Endothelial cell (in vitro differentiated cells): ENCODE measurements around the gene GPR153. TPM values are rescaled to one million over a fixed set of nuclear protein-coding genes. Genes with fewer than 3 reads are reported as not detected.

ENCODE experiments used
- DNase-seq: peaks from one replicate; pipeline ENCODE4 v3.0.0; 2021; ENCODE audit warnings: low spot score
- H3K27ac Mint-ChIP-seq: one replicate; pipeline ENCODE4 v1.8.0; 2021; ENCODE audit warnings: mixed read lengths, inconsistent platforms; ENCODE audit not compliant: unreplicated experiment
- H3K27me3 Mint-ChIP-seq: one replicate; pipeline ENCODE4 v1.8.0; 2021; ENCODE audit warnings: mild to moderate bottlenecking, moderate library complexity, mixed read lengths, inconsistent platforms; ENCODE audit not compliant: unreplicated experiment
- H3K36me3 Mint-ChIP-seq: one replicate; pipeline ENCODE4 v1.8.0; 2021; ENCODE audit warnings: mild to moderate bottlenecking, low read depth, mixed read lengths, inconsistent platforms; ENCODE audit not compliant: unreplicated experiment
- H3K4me1 Mint-ChIP-seq: one replicate; pipeline ENCODE4 v1.8.0; 2021; ENCODE audit warnings: mild to moderate bottlenecking, mixed read lengths, inconsistent platforms; ENCODE audit not compliant: unreplicated experiment
- H3K4me3 Mint-ChIP-seq: one replicate; pipeline ENCODE4 v1.8.0; 2021; ENCODE audit warnings: mild to moderate bottlenecking, mixed read lengths, inconsistent platforms; ENCODE audit not compliant: unreplicated experiment
- H3K9me3 Mint-ChIP-seq: one replicate; pipeline ENCODE4 v1.8.0; 2021; ENCODE audit warnings: mixed read lengths, inconsistent platforms; ENCODE audit not compliant: unreplicated experiment
- total RNA-seq: library from RNA; stranded (reverse); fragmentation: NEBNext Ultra II Directional; extraction: Animal tissue kit (Norgen Biotek cat#: 25700); gene quantifications from one replicate; pipeline ENCODE4 v1.2.1, GENCODE V29; 2021; ENCODE audit not compliant: unreplicated experiment
- TF ChIP-seq, protein P1 (sequence below): fragments of 200-600 bp; sonication (generic); IDR thresholded peaks from one replicate; pipeline ENCODE4 v1.5.0; 2021; ENCODE audit warnings: antibody characterized with exemption; ENCODE audit not compliant: unreplicated experiment

Gene GPR153
- total RNA-seq, 1 donor from 2014 or later: 3.0 TPM

DNA sequence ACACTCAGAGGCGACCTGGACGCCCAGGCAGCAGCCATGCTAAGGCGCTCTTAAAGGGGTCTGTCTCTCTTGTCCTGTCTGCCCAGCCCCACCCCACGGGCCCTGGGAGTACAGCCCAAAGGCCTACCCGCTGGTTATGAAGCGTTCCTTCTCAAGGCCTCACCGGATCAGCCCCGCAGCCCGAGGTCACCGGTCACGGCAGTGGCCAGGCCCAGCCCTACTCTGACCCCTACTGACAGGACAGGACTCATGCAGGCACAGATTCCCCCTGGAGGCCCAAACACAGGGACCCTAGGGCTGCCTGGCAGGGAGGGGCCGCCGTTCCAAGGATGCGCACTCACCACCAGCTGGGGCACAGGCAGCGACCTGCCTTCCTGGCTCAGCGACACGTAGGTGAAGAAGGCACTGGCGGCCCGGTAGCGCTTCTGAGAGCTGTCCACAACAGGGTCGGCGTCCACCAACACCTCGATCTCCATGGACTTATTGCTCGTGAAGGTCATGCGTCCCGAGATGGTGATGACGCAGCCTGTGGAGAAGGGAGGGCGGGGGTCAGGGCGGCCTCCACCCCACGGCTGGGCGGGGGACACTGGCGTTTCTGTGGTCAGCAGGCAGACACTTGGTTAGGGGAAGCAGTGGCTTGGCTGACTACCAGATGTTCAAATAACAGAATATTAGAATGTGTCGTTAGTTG, 20.0 kb upstream of the GPR153 start:
- Mint-ChIP-seq H3K36me3 (peaks cover 8% of the 10 kb centered on the region), H3K27ac (no peak overlapping the region), H3K9me3 (no peaks in the 10 kb centered on the region), H3K4me3 (no peak overlapping the region), H3K4me1 (no peaks in the 10 kb centered on the region), H3K27me3 (peaks cover 6% of the 10 kb centered on the region)
- DNase-seq: peak; percentile 51
- TF ChIP-seq, protein P1, sequence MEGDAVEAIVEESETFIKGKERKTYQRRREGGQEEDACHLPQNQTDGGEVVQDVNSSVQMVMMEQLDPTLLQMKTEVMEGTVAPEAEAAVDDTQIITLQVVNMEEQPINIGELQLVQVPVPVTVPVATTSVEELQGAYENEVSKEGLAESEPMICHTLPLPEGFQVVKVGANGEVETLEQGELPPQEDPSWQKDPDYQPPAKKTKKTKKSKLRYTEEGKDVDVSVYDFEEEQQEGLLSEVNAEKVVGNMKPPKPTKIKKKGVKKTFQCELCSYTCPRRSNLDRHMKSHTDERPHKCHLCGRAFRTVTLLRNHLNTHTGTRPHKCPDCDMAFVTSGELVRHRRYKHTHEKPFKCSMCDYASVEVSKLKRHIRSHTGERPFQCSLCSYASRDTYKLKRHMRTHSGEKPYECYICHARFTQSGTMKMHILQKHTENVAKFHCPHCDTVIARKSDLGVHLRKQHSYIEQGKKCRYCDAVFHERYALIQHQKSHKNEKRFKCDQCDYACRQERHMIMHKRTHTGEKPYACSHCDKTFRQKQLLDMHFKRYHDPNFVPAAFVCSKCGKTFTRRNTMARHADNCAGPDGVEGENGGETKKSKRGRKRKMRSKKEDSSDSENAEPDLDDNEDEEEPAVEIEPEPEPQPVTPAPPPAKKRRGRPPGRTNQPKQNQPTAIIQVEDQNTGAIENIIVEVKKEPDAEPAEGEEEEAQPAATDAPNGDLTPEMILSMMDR: peak; percentile 39

DNA sequence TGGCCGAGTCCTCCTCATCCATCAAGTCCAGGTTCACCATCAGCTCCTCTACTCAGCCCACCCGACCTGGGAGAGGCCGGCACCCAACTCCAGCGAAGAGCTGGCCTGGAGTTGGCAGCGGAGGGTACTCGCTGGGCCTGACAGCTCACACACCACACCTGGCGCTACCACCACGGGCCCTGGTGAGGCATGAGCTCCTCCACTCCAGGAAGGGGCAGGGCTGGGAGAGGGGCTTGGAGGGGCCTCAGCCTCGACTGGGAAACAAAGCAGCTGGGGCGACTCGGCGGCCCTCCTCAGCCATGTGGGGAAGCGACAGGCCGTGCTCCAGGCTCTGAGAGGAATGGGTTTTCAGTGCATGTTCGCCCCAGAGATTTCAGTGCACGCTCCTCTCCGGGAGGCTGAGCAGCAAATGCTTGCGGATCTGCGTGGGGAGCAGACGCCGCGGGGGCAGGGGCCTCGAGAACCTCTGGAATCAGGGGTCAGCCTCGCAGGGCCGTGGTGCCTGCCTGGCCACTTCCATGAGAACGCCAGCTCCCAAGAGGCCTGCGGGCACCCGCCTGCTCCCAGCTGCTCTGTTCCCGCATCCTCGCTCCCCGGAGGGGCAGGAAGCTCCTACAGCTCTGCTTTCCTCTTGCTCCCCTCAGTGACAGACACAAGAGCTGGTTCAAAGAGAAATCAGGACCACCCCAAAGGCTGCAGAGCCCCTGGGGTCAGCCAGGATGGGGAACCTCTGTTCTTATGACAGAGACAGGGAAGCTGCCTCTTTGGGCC, 18.9 kb upstream of the GPR153 start:
- DNase-seq: no peak
- TF ChIP-seq, protein P1: no peak

DNA sequence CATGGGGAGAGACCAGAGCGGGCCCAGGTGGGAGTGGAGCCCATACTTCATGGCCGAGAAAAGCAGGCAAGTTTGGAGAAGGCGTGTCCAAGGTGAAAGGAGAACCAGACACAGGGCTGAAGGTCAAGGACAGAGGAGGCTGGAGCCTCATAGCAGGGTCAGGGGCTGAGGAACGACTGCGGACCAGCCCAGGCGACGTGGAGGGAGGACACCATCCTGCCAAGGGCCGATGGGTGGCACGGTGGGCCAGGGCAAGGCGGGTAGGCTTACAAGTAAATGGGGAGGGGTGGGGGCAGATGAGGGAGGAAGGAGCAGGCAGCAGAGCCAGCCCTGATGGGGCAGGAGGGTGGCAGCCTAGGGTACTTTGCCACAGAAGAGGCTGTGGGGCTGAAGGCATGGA, 18.2 kb upstream of the GPR153 start:
- Mint-ChIP-seq H3K36me3 (peaks cover 8% of the 10 kb centered on the region), H3K4me3 (no peak overlapping the region), H3K27me3 (peaks cover 6% of the 10 kb centered on the region), H3K9me3 (no peaks in the 10 kb centered on the region), H3K27ac (no peak overlapping the region), H3K4me1 (no peaks in the 10 kb centered on the region)
- TF ChIP-seq, protein P1: no peak
- DNase-seq: no peak

More for the DNA sequence above, 18.9 kb upstream of the GPR153 start:
- Mint-ChIP-seq H3K36me3 (peaks cover 8% of the 10 kb centered on the region), H3K27ac (no peak overlapping the region), H3K9me3 (no peaks in the 10 kb centered on the region), H3K4me3 (no peak overlapping the region), H3K27me3 (peaks cover 6% of the 10 kb centered on the region), H3K4me1 (no peaks in the 10 kb centered on the region)

DNA sequence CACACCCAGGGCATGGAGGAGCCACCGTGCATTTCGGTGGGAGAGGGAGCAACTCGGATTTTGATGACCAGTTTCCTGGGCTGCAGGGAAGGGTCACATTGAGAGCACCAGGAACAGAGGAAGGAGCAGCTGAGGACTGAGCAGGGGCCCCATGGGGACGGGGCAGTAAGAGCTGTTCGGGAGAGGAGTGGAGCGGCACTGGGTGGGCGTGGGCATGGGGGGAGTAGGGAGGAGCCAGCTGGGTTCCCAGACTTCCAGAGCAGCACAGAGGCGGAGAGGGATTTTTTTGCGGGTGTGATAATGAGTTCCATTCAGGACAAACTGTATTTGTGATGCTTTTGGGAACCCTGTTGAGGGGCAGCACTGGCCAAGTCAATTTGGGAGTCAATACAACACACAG, 17.4 kb upstream of the GPR153 start:
- Mint-ChIP-seq H3K27ac (no peak overlapping the region), H3K27me3 (peaks cover 6% of the 10 kb centered on the region), H3K9me3 (no peaks in the 10 kb centered on the region), H3K4me1 (no peaks in the 10 kb centered on the region), H3K4me3 (no peak overlapping the region), H3K36me3 (peaks cover 8% of the 10 kb centered on the region)
- DNase-seq: no peak
- TF ChIP-seq, protein P1: no peak
